ENCODE results near the gene CUBN. TPM values are rescaled to one million over a fixed set of nuclear protein-coding genes. Genes with fewer than 3 reads are reported as not detected.

Gene CUBN
- total and polyA plus RNA-seq, 9 of the 15 experiments (the other 6 are each of a cell fraction or from before 2014, with no cell fraction given) = 0.04 to 0.33 (median 0.09) TPM

DNA sequence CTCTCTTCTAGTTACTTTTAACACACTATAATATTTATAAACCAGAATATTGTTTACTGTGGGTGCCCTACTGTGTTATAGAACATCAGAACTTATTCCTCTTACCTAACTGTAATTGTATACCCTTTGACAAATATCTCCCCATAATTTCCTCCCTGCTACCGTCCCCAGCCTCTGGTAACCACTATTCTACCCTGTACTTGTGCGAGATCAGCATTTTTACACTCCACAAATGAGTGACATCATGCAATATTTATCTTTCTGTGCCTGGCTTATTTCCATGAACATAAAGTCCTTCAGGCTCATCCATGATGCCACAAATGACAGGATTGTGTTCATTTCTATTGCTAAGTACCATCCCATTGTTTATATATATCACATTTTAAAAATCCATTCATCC is 172.6 kb downstream of the CUBN start (continued):
- TF ChIP-seq, protein P1, sequence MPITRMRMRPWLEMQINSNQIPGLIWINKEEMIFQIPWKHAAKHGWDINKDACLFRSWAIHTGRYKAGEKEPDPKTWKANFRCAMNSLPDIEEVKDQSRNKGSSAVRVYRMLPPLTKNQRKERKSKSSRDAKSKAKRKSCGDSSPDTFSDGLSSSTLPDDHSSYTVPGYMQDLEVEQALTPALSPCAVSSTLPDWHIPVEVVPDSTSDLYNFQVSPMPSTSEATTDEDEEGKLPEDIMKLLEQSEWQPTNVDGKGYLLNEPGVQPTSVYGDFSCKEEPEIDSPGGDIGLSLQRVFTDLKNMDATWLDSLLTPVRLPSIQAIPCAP (CRISPR knock-in tag; IDR thresholded peaks at IDR 0.05; ENCODE audit: borderline replicate concordance) = no peak
- TF ChIP-seq NR3C1 (CRISPR knock-in tag; IDR thresholded peaks at IDR 0.05) (no peak), NEUROD1 (IDR thresholded peaks at IDR 0.05; ENCODE audit: borderline replicate concordance, low read depth, low read length, partially characterized antibody) (no peak)

DNA sequence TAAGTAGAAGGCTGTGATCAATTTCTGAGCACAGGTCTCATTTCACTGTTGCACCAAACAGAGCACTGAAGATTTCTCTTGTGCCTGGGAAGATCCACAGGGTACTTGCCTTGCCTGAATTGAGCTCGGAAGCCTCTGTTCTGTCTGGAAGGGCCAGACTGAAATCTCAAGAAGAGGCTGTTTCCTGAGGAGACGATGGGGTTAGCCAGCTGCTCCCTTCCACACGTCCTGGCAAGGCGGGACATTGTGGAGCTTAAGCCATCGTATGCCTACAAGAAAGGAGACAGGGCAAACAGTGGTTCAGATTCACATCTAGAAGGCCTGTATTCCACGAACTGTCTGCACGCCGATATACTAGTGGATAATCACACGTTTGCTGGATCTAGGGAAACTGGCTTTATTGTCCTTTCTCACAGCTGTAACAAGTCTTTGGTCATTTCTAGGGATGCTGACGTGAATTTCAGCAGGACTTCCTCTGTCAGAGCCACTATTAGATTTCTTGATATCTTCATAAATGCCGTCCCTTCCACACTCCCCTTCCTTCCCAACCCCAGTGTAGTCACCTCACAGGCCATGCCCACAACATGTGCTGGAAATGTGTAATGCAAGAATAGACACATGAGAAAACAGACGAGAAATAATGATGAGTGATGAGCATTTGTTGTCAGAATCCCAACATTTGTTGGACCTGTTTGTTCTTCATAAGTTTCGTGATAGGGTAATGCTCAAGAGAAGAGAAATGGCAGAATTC is 175.2 kb downstream of the CUBN start:
- no peaks in the 10 kb centered on the region for H3K27me3 ChIP-seq (ENCODE audit: control insufficient read depth in 2 of 2, insufficient read depth in 2 of 2, low read length in 2 of 2)
- no peak overlapping the region for H3K4me2 ChIP-seq (ENCODE audit: insufficient read depth, low read length)
- H3K9ac ChIP-seq (ENCODE audit: insufficient read depth in 1 of 2, low read depth in 2 of 2, low read length in 2 of 2) = no peak overlapping the region
- no peak overlapping the region; the same call in 1 of the 2 replicates for H2AFZ ChIP-seq (ENCODE audit: low read depth, low read length)
- peaks cover 0 to 6% of the 10 kb centered on the region in 2 experiments; a peak in 1 of 5 replicates for H3K4me1 ChIP-seq (replicated peaks in 1 of 2; ENCODE audit: control insufficient read depth in 2 of 2, insufficient read depth in 2 of 2, low read length in 2 of 2)
- no peaks in the 10 kb centered on the region for H3K79me2 ChIP-seq (ENCODE audit: control insufficient read depth, insufficient read depth, low read length)
- FAIRE-seq = no peak
- no peaks in the 10 kb centered on the region for H3K9me1 ChIP-seq (ENCODE audit: control insufficient read depth, insufficient read depth, low read length)
- H3K27ac ChIP-seq (ENCODE audit: extremely low read depth, low read depth, low read length) = no peak overlapping the region
- intact Hi-C loops (cut with micrococcal nuclease) (loop anchor here (5.0 to 10.0 kb wide), 3 partner anchors 48 to 190 kb away; no protein-coding TSS in a partner anchor), in situ Hi-C loops (cut with MboI) (no loop called here)
- 53% methylated on average over 13 of the region's 13 CpGs for WGBS (ENCODE audit: insufficient coverage, low coverage, missing lambda C conversion rate)
- TF ChIP-seq POLR3A (IDR thresholded peaks at IDR 0.05; ENCODE audit: borderline replicate concordance, extremely low read depth, insufficient read depth, insufficient read length) = no peak
- TF ChIP-seq, protein P2, sequence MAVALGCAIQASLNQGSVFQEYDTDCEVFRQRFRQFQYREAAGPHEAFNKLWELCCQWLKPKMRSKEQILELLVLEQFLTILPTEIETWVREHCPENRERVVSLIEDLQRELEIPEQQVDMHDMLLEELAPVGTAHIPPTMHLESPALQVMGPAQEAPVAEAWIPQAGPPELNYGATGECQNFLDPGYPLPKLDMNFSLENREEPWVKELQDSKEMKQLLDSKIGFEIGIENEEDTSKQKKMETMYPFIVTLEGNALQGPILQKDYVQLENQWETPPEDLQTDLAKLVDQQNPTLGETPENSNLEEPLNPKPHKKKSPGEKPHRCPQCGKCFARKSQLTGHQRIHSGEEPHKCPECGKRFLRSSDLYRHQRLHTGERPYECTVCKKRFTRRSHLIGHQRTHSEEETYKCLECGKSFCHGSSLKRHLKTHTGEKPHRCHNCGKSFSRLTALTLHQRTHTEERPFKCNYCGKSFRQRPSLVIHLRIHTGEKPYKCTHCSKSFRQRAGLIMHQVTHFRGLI (CRISPR knock-in tag; IDR thresholded peaks at IDR 0.05) = no peak
- TF ChIP-seq ZNF431 (CRISPR knock-in tag; IDR thresholded peaks at IDR 0.05) = no peak
- no peak overlapping the region for H3K4me3 ChIP-seq
- H3K9me3 ChIP-seq (replicated peaks; ENCODE audit: control insufficient read depth, insufficient read depth, low read depth, low read length) = no peaks in the 10 kb centered on the region
- no TSS peak for BruUV-seq (replicated peaks)
- H3K36me3 ChIP-seq (ENCODE audit: control insufficient read depth, insufficient read depth, low read length) = no peaks in the 10 kb centered on the region
- no peak for ATAC-seq
- POLR2A ChIA-PET = interaction anchor here (0.6 kb wide), 1 partner anchor 69 kb away, joined by 3 read pairs; no protein-coding TSS in a partner anchor
- no peaks in the 10 kb centered on the region for H4K20me1 ChIP-seq (replicated peaks; ENCODE audit: control insufficient read depth, insufficient read depth, low read length)
- CTCF ChIA-PET (ENCODE audit: low intra/inter-chr PET ratio) = no interaction called here
- no peak for DNase-seq (ENCODE audit: extremely low read depth in 1 of 4, low spot score in 3 of 4)

All from K562 (cell line).